ENCODE measurements around the gene IL1RN.

Gene IL1RN

GRCh38 chr2:113104054-113104611, 23.3 kb upstream of the IL1RN start:
- no peak for DNase-seq

GRCh38 chr2:113105047-113105785, 22.2 kb upstream of the IL1RN start:
- no peak for DNase-seq

GRCh38 chr2:113111121-113111520, 16.3 kb upstream of the IL1RN start:
- DNase-seq = no peak

- no peak for DNase-seq
Measured at GRCh38 chr2:113111823-113112287, 15.5 kb upstream of the IL1RN start.

- DNase-seq = no peak
Measured at GRCh38 chr2:113112441-113112840, 15.0 kb upstream of the IL1RN start.

DNA sequence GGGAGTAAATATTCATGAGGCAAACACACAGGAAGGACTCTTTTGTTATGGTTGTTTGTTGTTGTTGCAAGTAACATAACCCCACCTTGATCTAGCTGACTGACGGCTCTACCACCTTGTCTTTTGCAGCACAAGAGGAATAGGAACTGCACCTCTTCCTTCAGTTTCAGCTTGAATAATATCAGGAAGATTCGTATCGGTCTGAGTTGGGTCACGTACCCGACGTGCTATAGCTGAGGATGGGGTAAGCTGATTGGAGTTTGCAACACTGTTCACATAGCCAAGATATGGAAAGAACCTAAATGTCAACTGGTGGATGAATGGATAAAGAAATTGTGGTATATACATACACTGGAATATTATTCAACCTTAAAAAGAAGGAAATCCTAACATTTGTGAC, 14.5 kb upstream of the IL1RN start:
- DNase-seq = no peak

DNA sequence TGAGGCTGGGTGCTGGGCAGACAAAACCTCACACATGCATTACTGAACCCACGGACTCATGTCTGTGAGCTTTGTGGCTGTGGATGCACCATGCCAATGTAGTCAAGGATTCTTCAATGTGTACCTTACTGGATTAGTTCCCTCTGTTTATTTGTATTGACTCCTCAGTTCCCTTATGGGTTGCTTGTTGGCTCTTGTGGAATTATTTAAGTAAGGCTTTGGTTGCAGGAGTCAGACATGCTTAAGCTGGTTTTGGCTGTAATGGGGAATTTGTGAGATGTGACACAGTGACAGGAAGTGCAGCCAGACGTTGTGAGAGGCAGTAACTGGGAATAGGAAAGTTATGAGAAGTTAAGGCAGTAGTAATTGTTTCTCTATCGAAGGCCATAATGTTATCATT, 13.6 kb upstream of the IL1RN start:
- DNase-seq = no peak

- DNase-seq = no peak
Measured at GRCh38 chr2:113114224-113114945, 13.0 kb upstream of the IL1RN start.

GRCh38 chr2:113114996-113115395, 12.4 kb upstream of the IL1RN start:
- DNase-seq = no peak

DNA sequence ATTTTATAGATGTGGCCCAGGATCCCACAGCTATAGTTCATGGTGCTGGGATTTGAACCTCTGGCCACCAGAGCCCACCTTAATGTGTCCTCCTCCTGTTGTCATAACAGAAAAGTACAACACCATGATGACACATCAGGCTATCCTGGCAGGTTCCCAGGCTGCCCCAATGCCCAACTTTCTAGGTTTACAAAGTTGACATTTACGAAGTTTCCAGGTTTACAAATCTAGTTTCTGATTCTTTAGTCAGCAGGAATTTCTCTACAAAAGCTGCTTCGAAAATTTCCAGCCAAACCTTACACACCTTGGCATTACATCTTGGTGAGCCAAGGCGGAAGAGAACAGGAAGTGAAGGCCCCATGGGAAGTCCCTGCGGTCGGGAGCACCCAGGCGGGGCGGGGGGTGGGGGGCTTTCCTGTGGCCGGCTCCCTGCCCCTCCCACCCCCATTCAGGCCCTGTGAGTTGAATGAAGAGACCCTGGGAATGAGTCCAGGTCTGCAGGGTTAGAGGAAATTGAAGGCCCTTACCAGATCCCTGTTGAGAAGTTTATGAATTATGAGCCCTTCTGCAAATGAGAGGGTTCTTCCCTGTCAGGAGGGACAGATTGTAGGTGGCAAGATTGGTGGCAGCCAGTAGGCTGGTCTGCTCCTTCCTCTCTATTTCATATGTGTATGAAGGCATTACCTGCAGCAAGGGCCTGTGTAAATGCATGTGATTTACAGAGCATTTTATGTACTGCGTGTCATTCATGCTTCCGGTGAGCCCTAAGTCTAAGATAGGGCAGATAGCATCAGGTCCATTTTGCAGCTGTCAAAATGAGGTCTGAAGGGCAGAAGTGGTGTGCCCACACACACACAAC, 11.1 kb upstream of the IL1RN start:
- no peak for DNase-seq

DNA sequence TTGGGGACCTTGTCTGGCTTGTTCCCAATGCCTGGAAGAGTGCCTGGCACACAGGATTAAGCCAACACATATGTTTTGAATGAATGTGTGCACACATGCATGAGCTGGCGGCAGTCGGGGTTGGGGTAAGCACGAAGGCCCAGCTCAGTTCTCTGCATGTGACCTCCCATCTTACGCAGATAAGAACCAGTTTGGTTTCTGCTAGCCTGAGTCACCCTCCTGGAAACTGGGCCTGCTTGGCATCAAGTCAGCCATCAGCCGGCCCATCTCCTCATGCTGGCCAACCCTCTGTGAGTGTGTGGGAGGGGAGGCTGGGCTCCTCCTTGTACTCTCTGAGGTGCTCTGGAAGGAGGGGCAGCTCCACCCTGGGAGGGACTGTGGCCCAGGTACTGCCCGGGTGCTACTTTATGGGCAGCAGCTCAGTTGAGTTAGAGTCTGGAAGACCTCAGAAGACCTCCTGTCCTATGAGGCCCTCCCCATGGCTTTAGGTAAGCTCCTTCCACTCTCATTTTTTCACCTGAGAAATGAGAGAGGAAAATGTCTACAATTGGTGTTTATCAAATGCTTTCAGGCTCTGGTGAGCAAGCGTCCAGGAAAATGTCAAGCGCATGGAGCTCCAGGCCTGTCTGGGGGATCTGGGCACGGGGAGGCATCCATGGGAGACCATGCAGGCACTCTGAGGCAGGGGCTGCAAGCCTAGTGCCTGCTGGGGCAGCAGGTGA, 9.7 kb upstream of the IL1RN start:
- no peak for DNase-seq

- DNase-seq = no peak
Measured at GRCh38 chr2:113118263-113118657, 9.1 kb upstream of the IL1RN start.

DNA sequence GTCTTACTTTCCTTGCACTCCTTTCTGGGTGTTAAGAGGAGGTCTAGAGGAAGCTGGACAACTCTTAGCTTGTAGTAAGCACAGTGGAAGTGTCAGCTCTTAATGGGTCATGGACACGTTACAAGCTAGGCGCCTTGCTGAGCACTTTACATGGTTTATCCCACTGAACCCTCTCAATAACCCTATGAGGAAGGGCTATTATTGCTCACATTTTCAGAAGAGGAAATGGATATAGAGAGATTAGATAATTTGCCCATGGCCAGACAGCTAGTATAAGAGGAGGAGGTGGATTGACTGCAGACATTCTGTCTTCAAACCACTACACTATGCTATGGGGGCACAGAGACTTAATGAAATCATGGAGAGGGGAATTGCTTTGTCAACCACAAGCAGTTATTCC, 8.3 kb upstream of the IL1RN start:
- DNase-seq = no peak

DNA sequence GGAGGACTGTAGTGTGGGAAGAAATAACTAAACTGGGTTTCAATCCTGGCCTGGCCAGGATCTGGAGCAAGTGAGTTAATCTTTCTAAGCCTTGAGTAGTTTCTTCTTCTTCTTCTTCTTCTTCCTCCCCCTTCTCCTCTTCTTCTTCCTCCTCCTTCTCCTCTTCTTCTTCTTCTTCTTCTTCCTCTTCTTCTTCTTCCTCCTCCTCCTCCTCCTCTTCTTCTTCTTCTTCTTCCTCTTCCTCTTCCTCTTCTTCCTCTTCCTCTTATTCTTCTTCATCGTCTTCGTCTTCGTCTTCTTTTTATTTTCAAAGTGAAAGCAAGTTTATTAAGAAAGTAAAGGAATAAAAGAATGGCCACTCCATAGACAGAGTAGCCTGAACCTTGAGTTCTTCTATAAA, 6.5 kb upstream of the IL1RN start:
- DNase-seq = no peak

DNA sequence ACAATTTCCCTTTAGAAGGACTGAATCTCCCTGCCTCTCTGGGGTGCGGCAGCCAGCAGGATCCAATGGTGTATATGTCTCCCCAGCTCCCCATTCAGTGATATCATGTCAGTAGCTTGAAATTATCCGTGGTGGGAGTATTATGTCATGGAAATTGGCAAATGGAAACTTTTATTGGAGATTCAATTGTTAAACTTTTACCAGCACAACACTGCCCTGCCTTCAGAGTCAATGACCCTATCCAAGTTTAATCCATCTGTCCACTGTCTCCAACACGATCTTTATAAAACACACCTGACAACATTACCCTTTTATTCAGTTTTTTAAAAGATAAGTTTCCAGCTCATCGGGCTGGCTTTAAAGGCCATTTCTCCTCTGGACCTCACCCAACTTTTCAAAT, 5.0 kb upstream of the IL1RN start:
- DNase-seq = no peak

DNA sequence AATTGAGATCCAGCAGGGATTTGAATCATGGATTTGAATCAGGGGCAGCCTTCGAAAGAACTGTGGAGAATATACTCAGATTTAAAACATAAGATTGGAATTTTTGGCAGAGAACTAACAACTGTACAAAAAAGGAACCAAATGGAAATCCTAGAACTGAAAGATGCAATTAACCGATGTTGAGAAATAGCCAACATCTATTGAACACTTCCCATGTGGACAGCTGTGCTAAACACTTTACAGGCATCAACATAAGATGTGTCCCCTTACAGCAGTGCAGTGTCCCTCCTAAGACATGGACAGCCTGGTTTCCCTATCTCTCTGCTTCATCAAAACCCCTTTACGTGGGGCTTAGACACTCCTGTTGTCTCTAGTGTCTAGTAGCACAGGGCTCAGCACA, 3.7 kb upstream of the IL1RN start:
- no peak for DNase-seq

- DNase-seq = no peak
Measured at GRCh38 chr2:113124181-113124961, 3.0 kb upstream of the IL1RN start.

- DNase-seq = no peak
Measured at GRCh38 chr2:113124984-113125855, 2.2 kb upstream of the IL1RN start.

DNA sequence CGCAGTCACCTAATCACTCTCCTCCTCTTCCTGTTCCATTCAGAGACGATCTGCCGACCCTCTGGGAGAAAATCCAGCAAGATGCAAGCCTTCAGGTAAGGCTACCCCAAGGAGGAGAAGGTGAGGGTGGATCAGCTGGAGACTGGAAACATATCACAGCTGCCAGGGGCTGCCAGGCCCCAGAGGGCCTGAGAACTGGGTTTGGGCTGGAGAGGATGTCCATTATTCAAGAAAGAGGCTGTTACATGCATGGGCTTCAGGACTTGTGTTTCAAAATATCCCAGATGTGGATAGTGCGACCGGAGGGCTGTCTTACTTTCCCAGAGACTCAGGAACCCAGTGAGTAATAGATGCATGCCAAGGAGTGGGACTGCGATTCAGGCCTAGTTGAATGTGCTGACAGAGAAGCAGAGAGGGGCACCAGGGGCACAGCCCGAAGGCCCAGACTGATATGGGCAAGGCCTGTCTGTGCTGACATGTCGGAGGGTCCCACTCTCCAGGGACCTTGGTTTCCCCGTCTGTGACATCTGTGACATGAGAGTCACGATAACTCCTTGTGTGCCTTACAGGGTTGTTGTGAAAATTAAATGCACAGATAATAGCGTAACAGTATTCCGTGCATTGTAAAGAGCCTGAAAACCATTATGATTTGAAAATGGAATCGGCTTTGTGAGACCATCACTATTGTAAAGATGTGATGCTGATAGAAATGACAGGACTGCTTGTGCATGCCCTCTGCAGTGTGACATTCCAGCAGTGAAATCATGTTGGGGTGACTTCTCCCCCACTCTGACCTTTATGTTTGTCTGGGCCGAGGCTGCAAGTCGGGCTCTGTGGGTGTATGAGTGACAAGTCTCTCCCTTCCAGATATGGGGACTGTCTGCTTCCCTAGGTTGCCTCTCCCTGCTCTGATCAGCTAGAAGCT, 510 bp downstream of the IL1RN start:
- DNase-seq = no peak

Data from NCI-H1694 treated with DMSO at 0.1 percent for 48 hours (cell line).